SKM-1 treated with dmso at 0.1 percent for 144 hours (cell line): Measurements from ENCODE around the gene AUTS2.

Source experiments
- DNase-seq: peaks from one replicate; lab custom pipeline; 2025; ENCODE audit not compliant: unreplicated experiment; lab: John Stamatoyannopoulos, UW

Gene AUTS2

DNA sequence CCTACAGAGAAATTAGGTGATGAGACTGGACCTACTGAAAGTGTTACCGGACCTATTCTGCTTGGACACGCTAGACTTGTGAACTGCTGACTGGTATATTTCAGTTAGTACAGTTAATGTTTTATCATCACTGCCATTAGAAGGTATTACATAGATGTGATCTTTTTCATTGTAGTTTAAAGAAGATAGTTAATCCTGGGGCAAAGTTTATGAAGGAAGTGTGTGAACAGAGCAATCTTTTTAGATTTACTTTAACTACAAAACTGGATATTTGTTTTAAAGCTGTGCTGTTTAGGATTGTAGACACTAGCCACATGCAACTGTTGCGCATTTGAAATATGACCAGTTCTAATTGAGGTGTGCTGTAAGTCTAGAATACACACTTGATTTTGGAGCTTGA, 446.7 kb downstream of the AUTS2 start:
- no peak for DNase-seq

DNA sequence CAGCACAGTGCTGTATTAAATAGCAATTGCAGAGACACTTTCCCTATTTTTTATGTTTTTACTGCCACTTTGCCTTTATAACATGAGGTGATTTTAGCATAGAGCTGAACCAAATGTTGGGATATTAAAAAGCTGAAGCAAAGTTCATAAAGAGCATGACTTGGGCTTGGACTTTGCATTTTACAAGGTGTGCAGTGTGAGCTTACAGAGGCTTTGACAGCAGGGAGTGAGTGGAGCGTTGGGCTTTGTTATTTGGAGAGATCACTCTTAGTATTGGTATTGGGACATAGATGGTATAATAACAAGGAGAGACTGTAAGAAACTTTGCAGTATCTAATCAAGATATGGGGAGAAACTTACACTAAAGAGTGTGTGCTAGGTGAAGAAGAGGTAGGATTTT, 449.1 kb downstream of the AUTS2 start:
- DNase-seq = no peak

DNA sequence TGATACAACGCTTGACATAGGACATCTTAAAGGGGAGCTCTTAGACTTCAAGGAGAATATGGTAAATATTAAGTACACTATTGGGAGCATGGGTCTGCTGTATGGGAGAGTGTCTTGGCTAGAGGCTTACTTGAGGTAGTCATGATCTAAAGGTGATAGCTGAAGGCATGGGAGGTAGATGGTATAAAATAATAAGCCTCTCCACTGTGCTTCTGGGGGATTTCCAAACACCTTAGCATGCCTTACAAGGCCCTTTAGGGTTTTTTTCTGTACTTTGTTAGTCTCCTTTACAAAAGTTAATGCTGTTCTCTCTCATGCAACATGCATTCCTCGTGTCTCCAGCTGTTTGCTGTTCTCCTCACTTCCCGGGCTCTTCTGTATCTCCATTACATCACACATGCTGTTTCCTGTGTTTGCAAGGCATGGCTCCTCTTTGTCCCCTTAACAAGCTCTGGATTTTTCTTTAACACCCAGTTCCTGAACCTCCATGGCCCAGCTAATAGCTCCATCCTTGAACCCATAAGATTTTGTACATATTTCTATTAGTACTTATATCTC, 449.7 kb downstream of the AUTS2 start:
- DNase-seq = no peak

DNA sequence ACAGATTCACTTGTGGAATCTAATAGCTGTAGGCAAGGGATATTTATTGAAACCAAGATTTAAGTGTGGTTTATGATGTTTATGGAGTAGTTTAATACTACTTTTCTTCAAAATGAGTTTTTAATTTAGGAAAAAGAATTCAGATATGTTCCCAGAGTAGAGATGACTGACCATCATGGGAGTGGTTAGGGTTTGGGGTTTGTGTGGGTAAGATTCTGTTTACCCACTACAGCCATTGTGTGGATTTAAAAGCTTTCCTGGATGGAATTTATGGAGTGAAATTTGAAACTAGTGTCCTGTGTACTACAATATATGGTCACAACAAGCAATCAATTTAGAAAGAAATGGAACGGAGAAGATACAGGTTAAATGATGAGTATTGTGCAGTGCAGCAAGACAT, 453.5 kb downstream of the AUTS2 start:
- DNase-seq = no peak

DNA sequence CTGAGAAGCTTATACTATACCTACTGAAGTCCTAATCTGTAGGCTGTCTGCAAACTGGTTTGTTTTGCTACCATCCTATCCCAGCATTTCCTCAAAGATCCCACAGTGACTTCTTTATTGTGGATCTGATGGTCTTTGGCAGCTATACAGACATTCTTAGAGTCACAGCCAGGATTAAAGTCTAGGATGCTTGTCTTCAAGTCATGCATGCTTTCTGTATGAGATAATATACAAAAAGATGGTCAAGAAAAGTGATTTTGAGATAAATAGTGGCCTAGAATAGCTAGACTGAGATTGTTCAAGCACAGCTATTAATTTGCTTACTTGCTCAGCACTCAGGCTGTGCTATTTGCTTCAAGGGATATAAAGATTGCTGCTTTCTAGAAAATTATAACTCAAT, 454.4 kb downstream of the AUTS2 start:
- no peak for DNase-seq

DNA sequence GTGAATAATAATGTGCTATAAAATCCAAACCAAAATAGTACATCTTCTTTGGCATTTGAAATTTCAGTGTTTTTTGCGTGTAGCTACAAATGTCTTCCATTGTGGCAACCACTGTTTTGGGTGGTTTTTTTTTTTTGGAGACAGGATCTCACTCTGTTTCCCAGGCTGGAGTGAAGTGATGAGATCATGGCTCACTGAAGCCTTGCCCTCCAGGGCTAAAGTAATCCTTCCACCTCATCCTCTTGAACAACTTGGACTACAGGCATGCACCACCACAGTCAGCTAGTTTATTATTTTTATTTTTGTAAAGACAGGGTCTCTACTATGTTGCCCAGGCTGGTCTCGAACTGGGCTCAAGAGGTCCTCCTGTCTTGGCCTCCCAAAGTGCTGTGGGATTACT, 455.1 kb downstream of the AUTS2 start:
- DNase-seq = no peak

DNA sequence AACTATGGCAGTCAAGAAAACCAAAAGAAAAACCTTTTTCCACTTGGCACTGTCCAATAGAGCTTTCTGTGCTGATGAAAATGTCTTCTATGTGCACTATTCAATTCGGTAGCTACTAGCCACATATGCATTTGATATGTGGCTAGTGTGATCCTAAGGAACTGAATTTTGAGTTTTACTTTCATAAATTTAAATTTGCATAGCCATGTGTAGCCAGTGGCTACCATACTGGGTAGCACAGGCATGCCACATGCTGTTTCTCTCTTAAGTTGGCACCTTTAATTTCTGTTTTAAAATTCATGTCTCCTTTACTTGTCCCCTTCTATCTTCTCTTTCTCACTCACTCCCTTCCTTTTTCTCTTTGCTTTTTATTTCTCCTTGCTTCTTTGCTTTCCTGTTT, 455.7 kb downstream of the AUTS2 start:
- no peak for DNase-seq

DNA sequence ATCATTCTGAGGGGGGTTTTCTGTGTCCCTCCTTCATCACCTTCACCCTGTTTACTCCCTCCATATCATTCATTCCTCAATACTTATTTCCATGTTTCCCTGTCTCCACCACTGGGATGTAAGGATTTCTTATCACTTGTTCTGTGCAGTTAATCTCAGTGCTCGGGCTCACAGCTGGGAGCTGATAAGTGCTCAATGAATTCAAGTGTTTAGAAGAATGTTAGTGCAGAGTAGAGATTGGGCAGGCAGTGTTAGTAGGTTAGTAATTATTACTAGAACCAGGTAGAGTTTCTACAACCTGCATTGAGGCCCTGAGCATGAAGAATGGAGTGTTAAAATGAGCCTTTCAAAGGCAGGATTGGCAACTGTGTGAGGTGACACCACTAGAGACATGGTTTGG, 458.1 kb downstream of the AUTS2 start:
- no peak for DNase-seq

DNA sequence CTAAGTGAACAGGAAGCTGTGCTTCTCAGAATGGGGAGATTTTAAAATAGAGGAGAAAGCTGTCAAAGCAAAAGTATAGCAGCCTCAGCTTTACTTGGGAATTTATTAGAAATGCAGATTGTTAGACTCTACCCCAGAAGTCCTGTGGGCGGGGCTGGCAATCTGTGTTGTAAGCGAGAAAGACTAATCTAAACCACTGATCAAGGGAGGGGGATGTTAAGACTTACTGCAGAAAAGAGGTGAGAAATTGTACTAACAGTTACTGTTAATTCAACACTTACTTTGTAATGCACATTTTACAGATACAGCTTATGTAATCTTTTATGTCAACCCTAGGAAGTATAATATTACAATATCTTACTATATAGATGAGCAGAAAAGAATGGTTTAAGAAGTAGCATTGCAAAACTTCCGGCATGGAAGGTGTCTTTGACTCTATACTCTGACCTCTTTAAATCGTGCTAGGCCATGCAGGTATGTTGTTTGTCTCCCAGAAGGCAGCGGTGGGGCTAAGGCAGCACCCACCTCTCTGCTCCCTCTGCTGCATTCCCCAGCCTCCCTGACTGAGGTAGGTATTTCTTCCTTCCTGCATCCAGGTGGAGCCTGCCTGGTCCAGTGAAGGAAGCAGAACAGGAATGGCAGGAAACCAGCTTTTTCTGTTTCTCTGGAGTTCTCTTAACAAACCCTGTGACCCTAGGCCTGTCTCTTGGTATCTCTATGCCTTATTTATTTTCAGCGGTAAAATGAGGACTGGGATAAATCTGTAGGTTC, 462.2 kb downstream of the AUTS2 start:
- no peak for DNase-seq

DNA sequence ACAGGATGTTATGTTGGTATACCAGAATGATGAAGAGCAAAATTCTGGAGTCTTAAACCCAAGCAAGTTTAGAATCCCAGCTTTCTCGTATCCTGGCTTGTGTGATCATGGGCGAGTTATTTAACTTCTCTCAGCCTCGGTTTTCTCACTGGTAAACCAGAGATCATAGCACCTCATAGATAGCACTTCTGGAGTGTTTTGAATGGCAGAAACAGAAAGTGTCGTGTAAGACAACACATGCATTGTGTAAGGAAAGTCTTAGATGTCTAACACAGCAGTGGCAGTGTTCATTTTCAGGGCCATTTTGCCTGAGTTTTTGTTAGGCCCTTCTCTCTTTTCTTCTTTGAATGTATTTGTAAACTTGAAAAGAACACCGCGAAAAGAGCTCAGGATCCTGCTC, 465.1 kb downstream of the AUTS2 start:
- no peak for DNase-seq

DNA sequence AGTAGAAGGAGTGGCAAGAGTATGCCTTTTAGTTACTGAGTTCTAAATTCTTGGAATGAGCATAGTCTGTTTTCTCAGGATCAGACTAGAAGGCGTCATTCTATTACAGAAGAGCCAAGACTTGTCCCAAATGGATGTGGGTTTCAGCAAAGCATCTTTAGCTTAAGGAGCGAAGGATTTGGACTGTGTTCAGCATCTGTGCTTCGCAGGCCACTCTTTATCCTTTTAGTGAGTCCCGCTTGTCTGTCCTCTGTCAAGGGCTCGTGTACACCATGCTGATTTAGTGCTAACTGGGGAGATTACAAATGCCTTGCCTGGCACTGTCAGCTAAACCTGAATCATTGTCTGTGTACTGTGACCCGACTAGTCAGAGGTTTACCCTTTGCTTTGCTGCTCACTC, 465.7 kb downstream of the AUTS2 start:
- DNase-seq = no peak

DNA sequence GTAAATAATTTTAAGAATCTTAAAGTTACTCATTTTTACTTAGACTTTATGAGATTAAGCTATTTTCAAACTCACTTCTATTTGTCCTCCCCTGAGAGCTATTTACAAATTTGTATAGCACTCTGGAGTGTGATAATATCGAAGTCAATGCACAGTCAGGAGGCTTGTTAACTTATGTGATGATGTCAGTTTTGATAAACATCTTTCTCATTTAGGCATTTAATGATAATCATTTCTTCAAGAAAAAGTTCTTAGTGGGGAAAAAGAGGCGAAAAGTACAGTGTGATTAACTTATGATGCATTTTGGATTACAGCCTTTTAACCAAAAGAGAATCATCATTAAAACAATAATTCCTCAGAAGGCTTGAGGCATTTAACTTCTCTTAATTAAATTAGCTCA, 468.6 kb downstream of the AUTS2 start:
- no peak for DNase-seq

DNA sequence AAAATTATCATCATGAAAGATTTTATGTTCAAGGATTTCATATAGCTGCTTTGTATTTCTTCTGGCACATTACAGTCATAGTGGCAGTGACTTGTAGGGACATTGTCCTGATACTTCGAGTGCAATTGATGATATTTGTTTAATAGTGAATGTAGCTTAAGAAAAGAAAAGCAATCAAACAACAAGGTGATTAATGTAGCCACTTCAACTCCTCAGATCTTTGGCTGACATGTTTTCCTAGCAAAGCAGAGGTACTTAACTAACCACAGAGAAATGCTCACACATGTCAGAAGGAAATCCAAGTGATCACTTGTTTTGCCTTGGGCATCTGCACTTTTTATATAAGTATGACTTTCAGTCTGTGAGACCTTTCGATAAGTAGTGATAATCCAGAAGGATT, 470.3 kb downstream of the AUTS2 start:
- DNase-seq = no peak

DNA sequence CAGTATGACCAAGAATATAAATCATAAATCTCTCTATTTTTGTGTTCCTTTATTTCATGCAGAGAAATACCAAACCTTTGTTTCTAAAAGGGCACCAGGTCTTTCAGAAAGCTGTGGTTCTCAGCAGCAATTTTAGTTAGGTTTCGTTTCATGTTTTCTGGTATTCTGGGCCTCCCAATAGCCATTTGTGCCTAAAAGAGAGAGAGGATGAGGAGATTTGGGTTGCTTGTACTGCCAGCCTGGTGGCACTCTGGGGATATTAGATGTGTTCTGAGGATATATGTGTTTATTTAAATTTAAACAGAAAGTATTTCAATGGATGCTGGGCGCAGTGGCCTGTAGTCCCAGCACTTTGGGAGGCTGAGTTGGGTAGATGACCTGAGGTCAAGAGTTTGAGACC, 471.7 kb downstream of the AUTS2 start:
- no peak for DNase-seq

DNA sequence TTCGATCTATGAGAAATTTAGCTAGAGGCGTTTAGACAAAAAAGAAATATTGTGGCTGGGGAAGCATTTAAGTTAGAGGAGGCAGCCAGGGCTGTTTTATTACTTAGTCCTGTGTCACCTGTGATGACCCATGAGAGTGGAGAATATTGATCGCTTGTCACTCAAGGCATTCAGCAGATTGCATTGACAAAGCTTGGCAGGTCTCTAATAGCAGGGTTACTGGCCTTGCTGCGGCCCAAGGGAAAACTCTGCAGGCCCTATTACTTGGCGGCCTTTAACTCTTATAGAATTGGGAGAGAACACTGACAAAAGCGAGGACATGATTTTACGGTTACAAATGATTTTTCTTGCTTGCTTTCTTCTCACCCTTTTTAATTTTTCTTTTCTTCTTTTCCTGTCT, 473.5 kb downstream of the AUTS2 start:
- no peak for DNase-seq

DNA sequence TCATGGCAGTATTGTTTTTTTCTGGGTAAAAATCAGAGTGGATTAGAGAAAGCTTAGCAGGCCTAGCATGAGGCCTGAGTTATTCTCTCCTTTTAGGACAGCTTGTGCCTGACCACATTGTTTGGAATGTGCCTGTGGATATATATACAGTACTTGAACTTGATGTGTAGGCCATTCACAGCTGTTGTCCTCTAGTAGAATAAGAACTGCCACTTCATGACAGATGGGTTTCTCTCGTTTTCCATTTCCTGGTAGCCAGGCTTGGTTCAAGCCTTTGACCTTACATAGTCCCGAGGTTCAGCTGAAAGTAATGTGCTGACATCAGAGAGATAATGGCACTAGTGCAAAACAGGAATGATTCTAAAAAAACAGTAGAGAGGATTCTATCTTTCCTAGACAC, 473.9 kb downstream of the AUTS2 start:
- no peak for DNase-seq

DNA sequence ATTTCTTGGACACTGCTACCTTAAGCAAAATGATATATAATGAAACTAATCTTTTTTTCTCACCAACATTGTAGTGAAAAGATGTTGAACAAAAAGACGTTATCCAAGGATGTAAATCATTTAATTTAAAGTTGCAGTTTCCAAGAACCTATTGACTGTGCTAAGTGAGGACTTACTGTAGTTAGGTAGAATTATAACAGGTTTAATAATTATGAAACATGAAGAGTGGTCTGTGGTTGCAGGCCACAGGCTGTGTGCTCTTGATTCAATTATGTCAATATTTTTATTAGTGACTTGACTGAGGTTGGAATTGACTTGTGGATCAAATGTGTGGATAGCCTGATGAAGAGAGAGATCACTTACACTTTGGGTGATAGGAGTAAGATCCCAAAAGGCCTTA, 478.1 kb downstream of the AUTS2 start:
- DNase-seq = no peak

DNA sequence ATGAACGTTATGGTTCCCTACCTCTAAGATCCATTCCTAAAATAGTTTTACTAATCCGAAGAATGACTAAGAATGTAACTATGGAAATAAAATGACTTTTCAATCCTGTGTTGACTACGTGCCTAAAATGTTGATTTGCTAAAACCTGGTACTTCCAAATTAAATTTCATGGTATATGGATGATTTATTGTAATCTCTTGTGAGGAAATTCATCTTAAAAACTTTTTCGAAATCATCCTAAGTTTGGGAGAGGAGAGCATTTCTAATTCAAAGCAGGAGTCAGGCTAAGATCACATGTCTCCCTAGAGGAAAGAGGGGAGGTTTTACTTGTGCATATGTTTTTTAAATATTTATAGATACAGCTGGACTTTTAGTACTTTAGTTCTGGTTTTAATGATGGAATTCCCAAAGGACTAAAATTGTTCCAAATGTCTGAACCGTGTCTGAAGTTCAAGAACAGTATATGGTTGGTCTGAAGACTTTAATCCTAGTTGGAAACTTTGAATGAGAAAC, 483.9 kb downstream of the AUTS2 start:
- no peak for DNase-seq

DNA sequence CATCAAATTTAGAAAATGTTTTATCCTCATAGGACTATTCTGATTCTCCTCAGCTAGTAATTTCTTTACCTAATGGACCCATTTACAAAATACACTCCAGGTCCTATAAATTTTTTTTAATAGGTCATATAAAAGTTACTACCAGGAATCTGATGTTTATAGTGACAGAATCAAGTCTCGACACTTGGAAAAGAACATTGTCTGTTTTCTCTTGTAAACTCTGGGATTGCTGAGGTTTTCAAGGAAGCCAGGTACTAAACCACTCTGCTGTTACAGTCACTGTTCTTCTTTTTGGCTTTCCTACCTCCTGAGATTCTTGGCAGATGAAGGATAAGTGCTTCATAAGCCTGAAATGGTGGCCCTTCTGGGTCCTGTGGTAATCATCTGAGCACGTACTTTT, 493.1 kb downstream of the AUTS2 start:
- DNase-seq = no peak

DNA sequence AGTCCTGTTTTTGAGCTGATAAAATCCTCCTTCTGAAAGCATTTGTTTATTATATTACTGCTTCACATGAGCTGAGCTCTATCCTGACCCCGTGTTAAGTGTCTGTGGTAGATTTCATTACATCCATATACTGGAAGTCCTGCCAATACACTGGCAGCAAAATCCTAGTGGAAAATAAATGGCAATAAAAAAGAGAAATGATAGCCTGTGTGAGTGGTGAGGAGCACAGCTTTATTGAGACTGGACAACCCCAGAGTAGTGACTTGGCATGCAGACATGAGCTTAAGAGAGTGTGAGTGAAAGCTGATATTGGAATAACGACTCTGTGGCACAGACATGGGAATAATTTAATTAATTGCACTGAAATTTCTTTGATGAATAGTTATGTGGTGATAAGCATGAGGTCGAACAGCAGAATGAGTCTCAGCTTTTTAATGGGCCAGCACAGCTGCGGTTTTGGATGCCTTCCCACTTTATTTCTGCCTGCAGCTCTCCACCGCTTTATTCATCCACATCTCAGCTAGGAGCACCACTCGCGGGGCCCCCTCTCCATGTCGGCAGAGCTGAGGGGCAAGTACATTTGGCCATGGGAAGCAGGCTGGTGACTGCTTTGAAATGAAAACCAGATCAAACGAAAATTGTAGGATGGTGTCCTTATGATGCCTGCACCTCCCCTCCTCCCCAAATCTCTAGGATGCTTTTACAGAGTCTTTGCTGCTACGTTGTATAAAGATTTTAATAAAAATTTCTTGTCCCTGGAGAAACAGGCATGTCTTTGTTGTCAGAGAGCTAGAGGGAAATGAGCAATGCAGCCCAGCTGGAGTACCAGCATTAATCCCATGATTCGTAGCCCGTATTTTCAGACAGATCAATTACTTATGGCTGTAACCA, 494.3 kb downstream of the AUTS2 start:
- no peak for DNase-seq

DNA sequence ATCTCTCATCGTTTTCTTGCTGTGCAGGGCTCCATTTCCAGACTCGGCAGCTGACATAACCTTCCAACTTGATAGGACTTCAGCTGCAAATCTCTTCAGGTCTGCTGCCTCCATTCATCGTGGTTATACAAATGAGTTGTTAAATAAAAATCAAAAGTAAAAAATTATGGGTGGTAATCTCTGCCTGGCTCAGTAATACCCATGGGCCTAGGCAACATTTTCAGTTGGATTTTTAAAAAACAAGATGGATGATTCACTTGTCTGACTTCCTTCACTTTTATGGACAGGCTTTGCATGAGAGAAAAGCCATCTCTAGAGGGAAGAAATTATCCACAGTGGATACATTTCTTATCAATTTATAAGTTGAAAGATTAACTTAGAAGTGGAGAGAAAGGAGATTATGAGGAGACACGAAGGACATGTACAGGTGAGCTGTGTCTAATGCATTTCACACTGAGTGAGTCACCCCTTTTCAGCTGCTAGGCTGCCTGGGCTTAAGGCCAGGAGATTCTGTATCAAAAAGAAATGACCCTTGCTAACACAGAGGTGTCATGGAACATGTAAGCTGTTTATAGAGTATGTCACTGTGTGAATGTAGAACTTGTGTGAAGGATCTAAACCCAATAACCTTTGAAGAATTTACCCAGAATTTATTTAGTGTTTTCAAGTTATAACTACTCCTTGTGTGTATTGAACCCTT, 495.1 kb downstream of the AUTS2 start:
- DNase-seq = no peak
